ENCODE measurements around the gene CAPNS1.
"Not testable (repeated sequence)": the region's sequence is repeated elsewhere in the genome, so short reads cannot be mapped to it uniquely, and the experiment has no call there.

DNA sequence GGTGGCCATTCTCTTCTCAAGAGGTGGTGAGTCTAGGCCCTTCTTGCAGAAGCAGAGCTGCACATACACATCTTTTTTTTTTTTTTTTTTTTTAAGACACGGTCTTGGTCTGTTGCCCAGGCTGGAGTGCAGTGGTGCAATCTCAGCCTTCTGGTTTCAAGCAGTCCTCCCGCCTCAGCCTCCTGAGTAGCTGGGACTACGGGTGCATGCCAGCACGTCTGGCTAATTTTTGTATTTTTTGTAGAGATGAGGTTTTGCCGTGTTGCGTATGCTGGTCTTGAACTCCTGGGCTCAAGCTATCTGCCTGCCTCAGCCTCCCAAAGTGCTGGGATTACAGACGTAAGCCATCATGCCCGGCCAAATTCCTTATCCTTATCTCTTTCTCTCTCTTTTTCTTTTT is 34.0 kb downstream of the CAPNS1 start:
- TF ChIP-seq, protein P1, sequence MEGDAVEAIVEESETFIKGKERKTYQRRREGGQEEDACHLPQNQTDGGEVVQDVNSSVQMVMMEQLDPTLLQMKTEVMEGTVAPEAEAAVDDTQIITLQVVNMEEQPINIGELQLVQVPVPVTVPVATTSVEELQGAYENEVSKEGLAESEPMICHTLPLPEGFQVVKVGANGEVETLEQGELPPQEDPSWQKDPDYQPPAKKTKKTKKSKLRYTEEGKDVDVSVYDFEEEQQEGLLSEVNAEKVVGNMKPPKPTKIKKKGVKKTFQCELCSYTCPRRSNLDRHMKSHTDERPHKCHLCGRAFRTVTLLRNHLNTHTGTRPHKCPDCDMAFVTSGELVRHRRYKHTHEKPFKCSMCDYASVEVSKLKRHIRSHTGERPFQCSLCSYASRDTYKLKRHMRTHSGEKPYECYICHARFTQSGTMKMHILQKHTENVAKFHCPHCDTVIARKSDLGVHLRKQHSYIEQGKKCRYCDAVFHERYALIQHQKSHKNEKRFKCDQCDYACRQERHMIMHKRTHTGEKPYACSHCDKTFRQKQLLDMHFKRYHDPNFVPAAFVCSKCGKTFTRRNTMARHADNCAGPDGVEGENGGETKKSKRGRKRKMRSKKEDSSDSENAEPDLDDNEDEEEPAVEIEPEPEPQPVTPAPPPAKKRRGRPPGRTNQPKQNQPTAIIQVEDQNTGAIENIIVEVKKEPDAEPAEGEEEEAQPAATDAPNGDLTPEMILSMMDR (IDR thresholded peaks at IDR 0.05; ENCODE audit: low read depth, low read length, poor library complexity, severe bottlenecking): not testable (repeated sequence)
- not testable (repeated sequence) for TF ChIP-seq EZH2phosphoT487 (IDR thresholded peaks at IDR 0.05; ENCODE audit: borderline replicate concordance, low read length)

All from DOHH2 (cell line).